Right lobe of liver (tissue), 6 donors: ENCODE results near the gene NANOS3. TPM values are rescaled to one million over a fixed set of nuclear protein-coding genes. Genes with fewer than 3 reads are reported as not detected.

ENCODE experiments used
- ATAC-seq, 4 donors: fragments of 200-7000 bp; cut with Tn5 transposase; one replicate each; pipeline ENCODE4 v1.9.1; 2020; ENCODE audit warnings: mild to moderate bottlenecking in 4 of 4, moderate library complexity in 4 of 4
- DNase-seq, 3 donors: peaks; one replicate each; pipeline ENCODE4 v3.0.0-alpha.2; 2020
- H3K27ac ChIP-seq, 3 donors: fragments of 200-600 bp; one replicate each; pipeline ENCODE4 v1.8.0; 2022
- H3K27me3 ChIP-seq, 2 donors: fragments of 200-600 bp; one replicate each; pipeline ENCODE4 v1.8.0; 2022
- H3K36me3 ChIP-seq, 4 donors: fragments of 200-600 bp; sonication (generic) in 1 of 4; one replicate each; pipeline versions ENCODE4 v1.5.1 to v1.8.0; 2017 to 2022; ENCODE audit warnings: control low read depth in 1 of 4
- H3K4me1 ChIP-seq, 4 donors: fragments of 200-600 bp; sonication (generic) in 1 of 4; one replicate each; pipeline versions ENCODE4 v1.5.1 to v1.8.0; 2017 to 2022; ENCODE audit warnings: control low read depth in 1 of 4
- H3K4me3 ChIP-seq, 3 donors: fragments of 200-600 bp; one replicate each; pipeline ENCODE4 v1.8.0; 2022
- H3K9me3 ChIP-seq, 4 donors: fragments of 200-600 bp; sonication (generic) in 1 of 4; one replicate each; pipeline versions ENCODE4 v1.5.1 to v1.8.0; 2017 to 2022; ENCODE audit warnings: control low read depth in 1 of 4
- CTCF ChIP-seq, 4 donors: fragments of 200-600 bp in 3 of 4; fragments of 450-650 bp in 1 of 4; IDR thresholded peaks; one replicate each; pipeline versions ENCODE4 v1.5.1 to v1.8.0; 2016 to 2022; ENCODE audit warnings: antibody characterized with exemption in 4 of 4, mild to moderate bottlenecking in 2 of 4
- POLR2A ChIP-seq: fragments of 450-650 bp; IDR thresholded peaks from one replicate; pipeline ENCODE4 v1.6.1; 2017; ENCODE audit warnings: antibody characterized with exemption, mild to moderate bottlenecking
- WGBS: methylation state at CpG from one replicate; pipeline ENCODE4 v1.1.6; 2018; ENCODE audit warnings: low coverage, low lambda C conversion rate; ENCODE audit not compliant: insufficient coverage; ENCODE audit errors: missing lambda C conversion rate; 5-methylcytosine and 5-hydroxymethylcytosine counted together
- intact Hi-C, 2 donors: fragments of 100-400 bp; cut with DNase I; formaldehyde crosslinking; loops; one replicate each; pipeline versions ENCODE4 v1.11.2 to v1.14.1; 2022
- total RNA-seq, 6 experiments: library from RNA; depleted of rRNA in 2 of 6; stranded (reverse); fragments of >200 nt in 2 of 6; fragmentation: NEBNext Ultra II Directional in 3 of 6; extraction: Animal tissue kit (Norgen Biotek cat#: 25700) in 3 of 6; gene quantifications; one replicate each; pipeline versions ENCODE4 v1.1.0 to v1.2.4, GENCODE V29; 2016 to 2023
- donor health status: DM: no; HTN: yes; CAD: no.
- donor health status: DM: no; HTN: no; CAD: no.
- donor health status: DM: no; HTN: no; CAD: no.
- donor health status: DM: no; HTN: yes; CAD: no.
- donor health status: DM: no; HTN: yes; CAD: no.

The NANOS3 gene
- total RNA-seq, 6 experiments from 2014 or later: not detected

- Histone ChIP-seq H3K27ac (no peak overlapping the region), H3K4me1 (no peaks in the 10 kb centered on the region), H3K4me3 (no peak overlapping the region), H3K36me3 (no peaks in the 10 kb centered on the region), H3K27me3 (no peaks in the 10 kb centered on the region), H3K9me3 (no peaks in the 10 kb centered on the region)
- intact Hi-C loops: loop anchor here in 1 of 2 donors (5.0 kb wide), 1 partner anchor 249 kb away; no protein-coding TSS in a partner anchor
- no peak for DNase-seq
- 29% methylated on average over 2 of the region's 2 CpGs for WGBS
- ATAC-seq: no peak
- TF ChIP-seq POLR2A (no peak), CTCF (IDR thresholded peaks at IDR 0.05) (no peak)
These were observed 20.4 kb upstream of the NANOS3 start for GRCh38 chr19:13856497-13856896.

- WGBS: 90% methylated on average over 2 of the region's 3 CpGs
- TF ChIP-seq POLR2A: no peak
- no peak for TF ChIP-seq CTCF (IDR thresholded peaks at IDR 0.05)
- H3K36me3 ChIP-seq: no peaks in the 10 kb centered on the region
- DNase-seq (no peak), ATAC-seq (no peak)
- H3K4me1 ChIP-seq: peaks cover 0 to 6% (median 0%) of the 10 kb centered on the region in 4 donors
- no peak overlapping the region for H3K27ac ChIP-seq
- H3K9me3 ChIP-seq: no peaks in the 10 kb centered on the region
- no peaks in the 10 kb centered on the region for H3K27me3 ChIP-seq
- intact Hi-C loops: loop anchor here in 1 of 2 donors (5.0 kb wide), 1 partner anchor 252 kb away; no protein-coding TSS in a partner anchor
- no peak overlapping the region for H3K4me3 ChIP-seq
These were observed 17.5 kb upstream of the NANOS3 start for GRCh38 chr19:13859361-13859880.

- ATAC-seq (no peak), DNase-seq (no peak)
- 80% methylated on average over 10 of the region's 13 CpGs for WGBS
- Histone ChIP-seq H3K9me3 (no peaks in the 10 kb centered on the region), H3K27ac (peak overlapping the region in 2 of 3 donors; percentile 67 to 84), H3K27me3 (no peaks in the 10 kb centered on the region), H3K4me1 (peaks cover 0 to 6% (median 1%) of the 10 kb centered on the region in 4 donors), H3K36me3 (no peaks in the 10 kb centered on the region), H3K4me3 (no peak overlapping the region)
- intact Hi-C loops: loop anchor here (5.0 to 10.0 kb wide), 3 partner anchors 74 to 586 kb away; no protein-coding TSS in a partner anchor
- TF ChIP-seq CTCF (IDR thresholded peaks at IDR 0.05): no peak
- TF ChIP-seq POLR2A: no peak
These were observed 16.1 kb upstream of the NANOS3 start for GRCh38 chr19:13860679-13861391.

GRCh38 chr19:13861392-13861713 is 15.6 kb upstream of the NANOS3 start:
- TF ChIP-seq CTCF (IDR thresholded peaks at IDR 0.05) (no peak), POLR2A (no peak)
- ATAC-seq (peak in 1 of 4 donors; percentile 1), DNase-seq (no peak)
- intact Hi-C loops: loop anchor here (5.0 to 10.0 kb wide), 3 partner anchors 74 to 587 kb away; no protein-coding TSS in a partner anchor
- peaks cover 0 to 6% (median 2%) of the 10 kb centered on the region in 4 donors for H3K4me1 ChIP-seq
- 20% methylated on average over 6 of the region's 11 CpGs for WGBS
- H3K36me3 ChIP-seq: no peaks in the 10 kb centered on the region
- H3K4me3 ChIP-seq: peak overlapping the region; percentile 32 to 45 (median 42)
- no peaks in the 10 kb centered on the region for H3K27me3 ChIP-seq
- no peaks in the 10 kb centered on the region for H3K9me3 ChIP-seq
- H3K27ac ChIP-seq: peak overlapping the region; percentile 67 to 84 (median 67)
